Breast epithelium (tissue), 3 donors: Measurements from ENCODE around the gene GGT5.

Experiments
- CTCF ChIP-seq, 3 donors: fragments of 450-650 bp; IDR thresholded peaks; one replicate each; pipeline ENCODE4 v1.5.1; 2016 to 2017; ENCODE audit warnings: antibody characterized with exemption in 3 of 3, mild to moderate bottlenecking in 3 of 3, moderate library complexity in 3 of 3
- POLR2AphosphoS5 ChIP-seq, 3 donors: sonication (generic); formaldehyde crosslinking; IDR thresholded peaks; one replicate each; pipeline ENCODE4 v1.6.1; 2017; ENCODE audit warnings: antibody characterized with exemption in 3 of 3

GRCh38 chr22:24285245-24285644 lies 40.4 kb upstream of the GGT5 start:
- TF ChIP-seq CTCF (IDR thresholded peaks at IDR 0.05): no peak
- TF ChIP-seq POLR2AphosphoS5 (IDR thresholded peaks at IDR 0.05): no peak
